Activated CD4-positive, alpha-beta T cell treated with anti-CD3 and anti-CD28 coated beads for 1 hour (primary cell): ENCODE measurements around the gene NUDCD2.
"Not testable (repeated sequence)": the region's sequence is repeated elsewhere in the genome, so short reads cannot be mapped to it uniquely, and the experiment has no call there.

Experiments
- DNase-seq: peaks from one replicate; pipeline ENCODE4 v3.0.0-alpha.2; 2020

The NUDCD2 gene

DNA sequence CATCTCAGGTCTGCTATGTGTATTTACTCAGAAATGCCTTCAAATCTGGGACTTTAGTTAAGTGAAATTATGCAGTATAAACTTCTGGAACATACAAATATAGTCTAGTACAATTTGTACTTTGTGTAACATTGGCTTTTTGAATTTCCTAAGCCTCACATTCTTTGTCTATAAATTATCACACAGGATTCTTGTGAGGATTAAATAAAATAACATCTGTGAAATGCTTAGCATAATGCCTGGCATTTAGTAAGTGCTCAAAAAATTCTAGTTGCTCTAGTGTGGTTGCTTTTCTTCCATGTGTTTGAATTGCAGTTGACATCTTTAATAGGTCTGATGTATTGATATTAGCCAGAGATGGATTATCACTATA is 3.1 kb upstream of the NUDCD2 start:
- DNase-seq: no peak

DNA sequence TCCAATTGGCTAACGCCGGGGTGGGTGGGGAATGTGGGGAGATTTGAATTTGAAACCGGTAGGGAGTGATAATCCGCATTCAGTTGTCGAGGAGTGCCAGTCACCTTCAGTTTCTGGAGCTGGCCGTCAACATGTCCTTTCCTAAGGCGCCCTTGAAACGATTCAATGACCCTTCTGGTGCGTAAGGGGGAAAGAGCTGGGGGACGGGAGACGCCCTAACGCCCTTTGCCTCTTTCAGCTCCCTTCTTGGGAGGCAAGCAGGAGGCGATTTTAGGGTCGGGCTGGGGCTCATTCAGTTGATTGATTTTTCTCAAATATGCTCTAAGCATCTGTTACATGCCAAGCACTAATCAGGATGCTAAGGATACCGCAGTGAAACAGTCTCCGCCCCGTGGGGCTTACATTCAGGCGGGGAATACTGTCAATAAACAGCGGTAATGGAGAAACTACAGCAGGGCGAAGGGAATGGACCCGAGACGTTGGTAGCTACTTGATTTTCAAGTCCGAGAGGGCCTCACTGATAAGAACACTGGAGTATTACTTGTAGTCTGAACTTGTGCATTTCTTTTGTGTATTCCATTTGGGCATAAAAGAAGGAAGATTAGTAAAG is 765 bp upstream of the NUDCD2 start, which contains the start of gene HMMR:
HMMR (plus strand) TSS at position 71 of the 610 bp plus-strand sequence; CDS start at position 132, 61 bp downstream.
- DNase-seq: no peak

DNA sequence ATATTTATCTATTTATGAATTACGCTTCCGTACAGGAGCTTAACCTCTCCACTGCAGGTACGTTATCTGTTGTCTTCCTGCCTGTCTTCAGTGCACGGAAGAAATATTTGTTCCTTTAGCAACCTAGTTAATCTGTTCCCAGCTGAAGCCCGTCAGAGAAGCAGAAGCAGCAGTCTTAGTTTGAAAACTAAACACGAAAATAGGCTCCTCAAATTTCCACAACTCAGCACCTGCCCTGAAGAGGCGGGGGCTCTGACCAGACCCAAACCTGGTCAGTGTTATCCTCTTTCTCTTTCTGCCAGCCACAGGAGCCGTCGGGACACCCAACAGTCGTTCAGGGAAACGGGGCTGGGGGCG is 462 bp downstream of the NUDCD2 start:
- DNase-seq: no peak

DNA sequence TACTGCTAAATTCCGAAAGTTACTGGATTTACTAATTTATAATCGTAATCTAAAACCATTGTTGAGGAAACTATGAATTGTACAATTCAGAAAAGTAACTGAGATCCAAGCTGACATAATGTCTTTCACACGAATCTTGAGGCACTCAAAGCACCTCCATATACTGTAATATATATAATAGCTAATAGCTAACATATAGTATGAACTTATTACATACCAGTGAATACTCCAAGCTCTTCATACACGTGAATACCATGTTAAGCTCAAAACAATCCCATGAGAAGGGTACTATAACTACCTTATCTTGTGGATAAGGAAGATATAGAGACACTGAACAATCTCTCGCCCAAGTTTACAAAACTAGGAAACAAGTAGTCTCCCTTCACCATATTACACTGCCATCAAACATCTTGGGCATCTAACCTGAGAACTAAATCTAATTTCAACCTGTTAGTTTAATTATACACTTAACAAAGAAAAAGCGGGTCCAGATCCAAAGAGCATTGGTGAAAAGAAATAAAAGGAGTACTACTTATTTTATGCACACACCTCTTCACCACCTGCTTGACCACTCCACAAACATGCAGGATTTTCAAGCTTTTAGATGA is 1.0 kb downstream of the NUDCD2 start:
- DNase-seq: no peak

DNA sequence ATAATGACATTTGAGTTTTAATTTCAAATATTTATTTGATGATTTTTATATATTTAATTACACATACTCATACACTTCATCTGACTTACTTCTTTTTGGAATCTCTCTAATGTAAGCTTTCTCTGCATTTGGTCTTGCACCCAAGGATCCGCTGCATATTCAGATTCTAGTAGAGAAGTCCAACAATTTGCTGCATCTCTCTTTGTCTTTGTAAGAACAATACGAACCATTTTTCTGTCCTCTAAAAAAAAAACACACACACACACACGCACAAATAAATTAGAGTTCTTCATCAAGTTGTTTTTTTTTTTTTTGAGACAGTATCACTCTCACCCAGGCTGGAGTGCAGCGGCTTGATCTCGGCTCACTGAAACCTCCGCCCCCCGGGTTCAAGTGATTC is 3.1 kb downstream of the NUDCD2 start:
- no peak for DNase-seq

DNA sequence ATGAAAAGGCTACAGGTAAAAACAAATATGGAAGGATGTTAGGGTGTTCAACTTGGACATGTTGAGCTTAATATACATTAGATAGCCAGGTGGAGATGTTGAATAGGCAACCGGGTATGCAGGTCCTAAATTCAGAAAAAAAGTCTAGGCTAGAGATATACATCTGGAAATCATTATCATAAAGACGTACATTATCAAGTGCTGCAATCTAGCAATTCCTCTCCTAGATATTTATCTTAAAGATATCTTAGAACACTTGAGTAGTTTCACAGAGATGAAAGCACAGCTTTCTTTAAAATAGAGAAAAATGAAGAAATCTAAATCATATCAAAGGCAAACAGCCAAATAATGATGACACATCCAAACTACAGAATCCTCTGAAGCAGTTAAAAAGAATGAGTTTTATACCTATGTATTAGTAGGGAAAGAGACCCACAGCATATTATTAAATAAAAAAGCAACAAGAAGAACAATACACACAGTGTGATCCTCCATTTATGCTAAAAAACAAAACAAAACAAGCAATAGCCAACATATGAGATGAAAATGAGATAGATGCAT is 3.8 kb downstream of the NUDCD2 start:
- no peak for DNase-seq

DNA sequence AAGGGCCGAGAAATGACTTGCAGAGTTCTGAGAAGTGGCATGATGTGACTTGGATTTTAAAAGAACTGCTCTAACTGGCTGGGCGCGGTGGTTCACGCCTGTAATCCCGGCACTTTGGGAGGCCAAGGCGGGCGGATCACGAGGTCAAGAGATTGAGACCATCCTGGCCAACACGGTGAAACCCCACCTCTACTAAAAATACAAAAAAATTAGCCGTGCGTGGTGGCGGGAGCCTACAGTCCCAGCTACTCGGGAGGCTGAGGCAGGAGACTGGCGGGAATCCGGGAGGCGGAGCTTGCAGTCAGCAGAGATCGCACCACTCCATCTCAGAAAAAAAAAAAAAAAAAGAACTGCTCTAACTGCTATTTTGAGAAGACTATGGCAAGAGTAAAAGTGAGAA is 4.5 kb downstream of the NUDCD2 start:
- not testable (repeated sequence) for DNase-seq

DNA sequence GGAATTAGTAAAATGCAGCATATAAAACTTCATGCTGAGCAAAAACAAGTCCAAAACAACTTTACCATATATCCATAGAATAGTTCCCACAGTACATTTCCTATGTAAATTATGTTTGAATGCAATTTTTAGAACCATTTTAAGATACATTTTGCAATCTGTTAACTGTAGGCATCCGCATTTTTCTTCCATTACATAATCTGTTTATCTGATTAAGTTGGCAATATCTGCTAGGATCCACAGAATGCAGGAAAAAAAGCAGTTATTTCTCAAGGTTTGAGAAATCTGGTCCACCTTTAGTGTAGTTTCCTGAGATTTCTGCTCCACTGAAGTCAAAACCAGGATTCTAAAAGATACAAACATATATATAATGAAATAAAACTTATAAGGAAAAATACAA is 6.2 kb downstream of the NUDCD2 start:
- DNase-seq: no peak

DNA sequence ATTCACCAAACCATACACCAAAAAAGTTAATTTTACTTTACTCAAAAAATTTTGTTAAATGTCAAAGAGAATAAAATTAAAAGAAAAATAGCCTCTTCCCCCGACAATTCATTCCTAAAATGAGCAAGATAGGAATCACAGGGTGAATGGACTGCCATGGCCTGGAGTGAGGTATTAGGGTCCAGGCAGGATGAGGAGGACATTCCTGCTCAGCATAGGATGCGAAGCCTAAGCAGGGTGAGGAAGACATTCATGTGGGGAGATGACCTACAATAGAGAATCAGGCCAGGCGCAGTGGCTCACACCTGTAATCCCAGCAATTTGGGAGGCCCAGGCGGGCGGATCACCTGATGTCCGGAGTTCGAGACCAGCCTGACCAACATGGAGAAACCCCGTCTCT is 8.4 kb downstream of the NUDCD2 start:
- DNase-seq: no peak

DNA sequence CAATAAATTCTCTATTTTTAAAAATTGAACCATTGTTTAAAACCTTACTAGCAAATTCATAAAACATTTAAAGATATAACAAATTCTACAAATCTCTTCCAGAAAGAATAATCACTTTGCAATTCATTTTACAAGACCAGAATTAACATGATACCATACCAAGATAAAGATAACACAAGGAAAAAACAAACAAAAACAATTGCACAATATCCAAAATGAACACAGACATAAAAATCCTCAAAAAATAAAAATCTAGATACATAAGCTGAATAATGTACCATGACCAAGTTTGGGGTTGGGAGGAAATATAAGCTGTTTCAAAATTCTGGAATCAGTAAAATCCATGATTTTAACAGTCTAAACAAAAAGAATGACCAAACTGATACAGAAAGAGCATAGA is 11.4 kb downstream of the NUDCD2 start:
- no peak for DNase-seq

DNA sequence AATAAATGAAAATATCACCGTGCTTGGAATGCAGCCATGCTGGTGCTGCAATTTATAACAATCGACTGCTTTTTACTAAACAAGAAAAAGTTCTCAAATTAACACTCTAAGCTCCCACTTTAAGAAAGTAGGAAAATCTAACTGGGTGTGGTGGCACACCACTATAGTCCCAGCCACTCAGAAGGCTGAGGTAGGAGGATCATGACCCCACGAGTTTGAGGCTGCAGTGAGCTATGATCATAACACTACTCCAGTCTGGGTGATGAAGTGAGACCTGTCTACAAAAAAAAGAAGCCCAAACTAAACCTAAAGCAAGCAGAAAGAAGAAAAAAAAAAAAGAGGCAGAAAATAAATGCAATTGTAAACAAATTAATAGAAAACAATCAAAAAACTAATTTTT is 12.0 kb downstream of the NUDCD2 start:
- DNase-seq: no peak

DNA sequence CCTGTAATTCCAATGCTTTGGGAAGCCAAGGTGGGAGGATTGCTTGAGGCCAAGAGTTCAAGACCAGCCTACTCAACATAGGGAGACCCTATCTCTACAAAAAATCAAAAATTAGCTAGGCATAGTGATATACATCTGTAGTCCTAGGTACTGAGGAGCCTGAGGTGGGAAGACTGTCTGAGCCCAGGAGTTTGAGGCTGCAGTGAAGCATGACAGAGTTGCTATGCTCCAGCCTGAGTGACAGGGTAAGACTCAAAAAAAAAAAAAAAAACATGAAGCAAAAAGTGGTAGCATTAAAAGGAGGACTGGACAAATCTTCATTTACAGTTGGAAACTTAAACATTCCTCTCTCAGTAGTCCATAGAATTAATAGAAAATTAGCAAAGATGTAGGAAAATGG is 12.7 kb downstream of the NUDCD2 start:
- DNase-seq: no peak

DNA sequence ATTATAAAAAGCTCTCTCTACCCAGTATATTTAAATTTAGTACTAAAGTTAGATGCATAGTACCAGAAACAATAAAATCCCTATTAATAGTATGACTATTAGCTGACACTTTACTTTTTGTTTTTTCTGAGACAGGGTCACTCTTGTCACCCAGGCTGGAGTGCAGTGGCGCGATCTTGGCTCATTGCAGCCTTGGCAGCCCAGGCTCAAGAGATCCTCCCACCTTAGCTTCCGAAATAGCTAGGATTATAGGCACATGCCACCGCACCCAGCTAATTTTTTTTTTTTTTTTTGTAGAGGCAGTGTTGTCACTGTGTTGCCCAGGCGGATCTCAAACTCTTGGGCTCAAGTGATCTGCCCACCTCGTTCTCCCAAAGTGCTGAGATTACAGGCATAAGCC is 14.6 kb downstream of the NUDCD2 start:
- no peak for DNase-seq

DNA sequence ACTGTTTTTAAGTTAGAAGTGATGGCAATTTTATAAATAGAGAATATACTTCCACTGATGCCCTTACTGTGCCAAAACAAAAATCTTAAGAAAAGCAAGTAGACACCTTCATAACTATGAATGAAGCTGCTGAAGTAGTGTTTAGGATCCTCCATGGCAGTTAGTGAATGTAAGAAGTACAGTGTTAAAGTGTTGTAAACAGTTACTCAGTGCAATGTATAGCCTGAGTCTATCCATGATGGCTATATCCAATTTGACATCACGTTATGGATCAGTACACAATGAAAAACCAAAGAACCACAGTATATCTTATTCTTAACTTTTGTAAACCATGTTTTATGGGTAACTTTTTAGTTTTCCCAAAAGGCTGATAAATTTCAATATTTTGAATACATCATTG is 15.4 kb downstream of the NUDCD2 start:
- DNase-seq: no peak

DNA sequence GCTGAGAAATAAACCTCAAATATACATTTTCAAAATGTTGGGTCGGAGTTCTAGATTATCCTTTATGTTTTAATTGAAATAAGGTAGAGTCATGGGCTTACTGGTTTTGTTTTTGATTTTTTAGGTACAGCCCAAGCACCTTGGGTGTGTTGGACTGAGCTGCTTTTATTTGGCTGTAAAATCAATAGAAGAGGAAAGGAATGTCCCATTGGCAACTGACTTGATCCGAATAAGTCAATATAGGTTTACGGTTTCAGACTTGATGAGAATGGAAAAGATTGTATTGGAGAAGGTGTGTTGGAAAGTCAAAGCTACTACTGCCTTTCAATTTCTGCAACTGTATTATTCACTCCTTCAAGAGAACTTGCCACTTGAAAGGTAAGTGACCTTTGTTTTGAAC is 18.9 kb downstream of the NUDCD2 start:
- DNase-seq: no peak

DNA sequence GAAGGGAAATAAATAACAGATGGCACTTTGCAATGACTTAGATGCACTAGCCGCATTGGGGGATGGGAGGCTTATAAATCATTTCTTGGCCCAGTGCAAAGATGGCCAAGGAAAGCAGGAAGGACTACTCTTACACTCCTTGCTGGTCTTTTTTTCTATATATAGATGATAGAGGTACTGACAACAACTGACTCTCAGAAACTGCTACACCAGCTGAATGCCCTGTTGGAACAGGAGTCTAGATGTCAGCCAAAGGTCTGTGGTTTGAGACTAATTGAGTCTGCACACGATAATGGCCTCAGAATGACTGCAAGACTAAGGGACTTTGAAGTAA is 20.8 kb downstream of the NUDCD2 start:
- DNase-seq: no peak

DNA sequence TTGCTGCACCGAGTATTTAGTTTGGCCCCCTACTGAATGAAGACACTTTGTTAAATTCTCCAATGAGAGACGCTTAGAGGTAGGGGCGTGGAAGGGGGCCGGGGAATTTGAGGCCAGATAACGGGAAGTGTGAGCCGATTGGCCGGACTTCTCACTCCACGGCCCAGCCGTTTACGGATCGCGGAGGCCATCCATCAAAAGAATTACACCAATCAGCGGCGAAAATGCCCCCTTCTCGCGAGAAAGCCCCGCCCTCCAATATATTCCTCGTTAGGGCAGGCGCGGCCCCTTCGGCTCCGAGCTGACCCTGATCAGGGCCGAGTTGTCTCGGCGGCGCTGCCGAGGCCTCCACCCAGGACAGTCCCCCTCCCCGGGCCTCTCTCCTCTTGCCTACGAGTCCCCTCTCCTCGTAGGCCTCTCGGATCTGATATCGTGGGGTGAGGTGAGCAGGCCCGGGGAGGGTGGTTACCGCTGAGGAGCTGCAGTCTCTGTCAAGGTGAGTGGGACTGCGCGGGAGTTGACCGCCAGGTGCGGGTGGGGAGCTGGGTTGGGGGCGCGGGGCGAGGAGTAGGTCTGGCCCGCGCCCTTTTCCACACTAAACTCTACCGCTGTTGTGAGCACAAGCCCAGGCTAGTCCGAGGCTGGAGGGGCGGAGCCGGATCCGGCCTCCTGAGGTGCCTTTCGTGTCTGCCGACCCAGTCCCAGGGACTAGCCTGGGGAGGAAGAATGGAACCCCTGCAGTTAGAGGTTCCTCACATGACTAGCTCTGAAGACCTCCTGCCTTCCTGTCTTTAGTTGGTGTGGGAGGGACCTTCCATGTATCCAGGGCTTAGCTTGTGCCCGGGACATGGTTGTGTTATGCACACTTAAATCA is 22.4 kb downstream of the NUDCD2 start, which contains the start of gene CCNG1:
CCNG1 (plus strand) TSS at position 287 of the 874 bp plus-strand sequence. CDS start 1,662 bp downstream, outside the sequence.
- peak; percentile 78 for DNase-seq

DNA sequence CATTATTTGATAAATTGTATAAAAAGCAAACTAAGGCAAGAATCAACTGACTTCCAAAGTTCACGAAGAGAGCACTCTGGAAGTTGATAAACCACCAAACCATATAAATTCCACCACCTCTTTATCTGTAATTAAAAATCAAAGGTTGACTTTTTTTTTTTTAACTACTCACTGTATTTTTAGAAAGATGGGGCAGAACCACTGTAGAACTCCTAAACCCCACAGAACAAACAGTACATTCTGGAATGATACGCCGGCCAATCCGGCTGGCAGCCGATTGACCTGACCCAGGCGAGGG is 22.9 kb downstream of the NUDCD2 start:
- no peak for DNase-seq

DNA sequence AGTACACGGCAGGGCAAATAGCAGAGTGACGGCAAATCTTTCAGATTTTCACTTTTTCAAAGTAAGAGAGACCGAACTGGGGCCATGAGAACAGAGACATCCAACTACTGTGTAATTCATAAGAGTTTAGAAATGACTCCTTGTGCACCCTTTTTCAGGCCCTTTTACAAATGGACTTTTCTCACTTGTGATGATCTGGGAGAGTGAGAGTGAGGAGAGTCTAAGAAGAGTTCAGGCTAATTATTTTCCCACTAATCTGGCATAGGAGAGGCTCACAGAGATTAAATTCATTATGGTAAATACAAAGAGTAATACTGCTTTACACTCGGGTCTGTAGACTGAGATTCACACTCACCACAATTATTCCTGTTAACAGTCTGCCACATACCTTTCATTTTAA is 23.4 kb downstream of the NUDCD2 start:
- DNase-seq: no peak

DNA sequence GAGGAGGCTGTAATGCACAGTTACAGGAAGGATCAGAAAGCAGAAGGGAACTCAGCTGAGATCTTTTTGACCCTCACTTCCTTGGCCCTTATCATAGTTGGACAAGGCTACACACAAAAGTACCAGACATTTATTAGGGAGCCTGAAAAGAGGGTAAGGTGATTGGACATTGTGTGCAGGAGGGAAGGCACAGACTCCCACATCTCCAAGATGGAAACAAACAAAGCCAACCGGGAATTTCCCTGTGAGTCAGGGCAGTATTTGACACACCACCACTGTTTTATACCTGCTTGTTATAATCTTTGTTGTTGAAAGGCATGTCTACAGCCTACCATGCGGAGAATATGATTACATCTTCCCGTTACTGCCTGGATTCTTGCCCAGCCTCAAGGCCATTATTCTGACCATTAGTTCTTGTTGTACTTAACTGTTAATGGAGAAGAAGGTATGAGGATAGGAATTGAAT is 25.5 kb downstream of the NUDCD2 start:
- DNase-seq: no peak

DNA sequence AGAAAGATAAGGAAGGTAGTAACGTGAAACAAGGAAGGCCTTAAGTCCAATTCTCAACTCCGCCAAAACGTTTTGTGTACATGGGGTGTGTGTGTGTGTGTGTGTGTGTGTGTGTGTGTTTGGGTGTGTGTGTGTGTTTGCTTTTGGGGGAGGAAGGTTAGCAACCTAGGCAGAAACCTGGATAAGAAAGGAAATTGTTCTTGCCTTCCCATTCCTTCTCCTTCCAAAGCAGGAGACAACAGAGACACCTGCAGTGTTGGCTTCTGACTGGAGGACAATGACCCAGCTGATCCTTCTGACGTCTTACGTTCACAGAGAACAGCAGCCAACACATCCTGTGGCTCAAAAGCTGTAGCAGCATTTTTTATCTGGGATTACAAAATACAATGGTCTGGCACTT is 26.6 kb downstream of the NUDCD2 start:
- no peak for DNase-seq

DNA sequence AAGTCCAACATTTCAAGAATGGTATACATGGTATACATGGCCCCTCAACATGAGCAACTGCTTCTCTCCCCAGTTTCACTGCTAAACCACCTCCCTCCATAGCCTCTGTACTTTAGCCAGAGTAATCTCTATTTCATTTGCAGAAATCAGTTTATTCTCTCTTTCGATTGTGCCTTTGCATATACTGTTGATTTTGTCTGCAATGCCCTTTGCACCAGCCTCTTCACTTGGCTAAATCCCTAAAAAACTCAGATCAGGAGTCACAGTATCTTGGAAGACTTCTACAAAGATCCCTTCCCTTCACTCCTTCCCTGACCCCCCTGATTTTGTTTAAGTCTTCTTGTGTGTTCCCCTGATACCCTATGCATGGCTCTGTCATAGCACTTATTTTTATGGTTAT is 27.4 kb downstream of the NUDCD2 start:
- no peak for DNase-seq

DNA sequence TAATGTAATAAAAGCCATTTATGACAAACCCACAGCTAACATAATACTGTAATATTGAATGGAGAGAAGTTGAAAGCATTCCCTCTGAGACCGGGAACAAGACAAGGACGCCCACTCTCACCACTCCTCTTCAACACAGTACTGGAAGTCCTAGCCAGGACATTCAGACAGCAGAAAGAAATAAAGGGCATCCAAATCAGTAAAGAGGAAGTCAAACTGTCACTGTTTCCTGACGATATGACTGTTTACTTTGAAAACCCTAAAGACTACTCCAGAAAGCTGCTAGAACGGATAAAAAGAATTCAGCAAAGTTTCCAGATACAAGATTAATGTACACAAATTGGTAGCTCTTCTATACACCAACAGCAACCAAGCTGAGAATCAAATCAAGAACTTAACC is 33.8 kb downstream of the NUDCD2 start:
- not testable (repeated sequence) for DNase-seq

DNA sequence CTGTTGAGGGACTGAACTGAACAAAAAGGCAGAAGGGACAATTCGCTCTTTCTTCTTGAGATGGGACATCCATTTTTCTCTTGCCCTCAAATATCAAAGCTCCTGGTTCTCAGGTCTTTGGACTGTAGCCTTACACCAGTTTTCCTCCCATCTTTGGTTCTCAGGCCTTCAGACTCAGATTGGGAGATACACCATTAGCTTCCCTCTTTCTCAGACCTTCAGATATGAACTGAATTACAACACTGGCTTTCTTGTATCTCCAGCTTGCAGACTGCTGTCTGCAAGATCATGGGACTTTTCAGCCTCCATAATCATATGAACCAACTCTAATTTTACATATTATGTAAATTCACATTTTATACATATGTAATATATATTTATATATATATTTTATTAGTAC is 35.1 kb downstream of the NUDCD2 start:
- no peak for DNase-seq
